Naive thymus-derived CD4-positive, alpha-beta T cell (primary cell): Measurements from ENCODE around the gene SYP. TPM values are rescaled to one million over a fixed set of nuclear protein-coding genes. Genes with fewer than 3 reads are reported as not detected.

ENCODE experiments used
- ATAC-seq: fragments of 150-1000 bp; cut with Tn5 transposase; 2 replicates; pipeline ENCODE4 v1.10.0; 2021; ENCODE audit warnings: mild to moderate bottlenecking, moderate library complexity
- CTCF ChIA-PET: fragments of 350-600 bp; sonication (Branson Sonifier 250); formaldehyde crosslinking; loops from one replicate; lab custom pipeline; 2021; ENCODE audit warnings: antibody characterized with exemption; lab: Charles Lee
- POLR2A ChIA-PET: fragments of 350-600 bp; sonication (Branson Sonifier 250); formaldehyde crosslinking; loops from one replicate; lab custom pipeline; 2021; ENCODE audit warnings: antibody characterized with exemption, inconsistent platforms; lab: Charles Lee
- DNase-seq, 9 donors: peaks; one replicate each; pipeline versions ENCODE4 v3.0.0 to v3.0.0-alpha.2; 2020 to 2022; ENCODE audit warnings: mixed read lengths in 1 of 9
- H3K27ac ChIP-seq: one replicate; pipeline ENCODE4 v1.7.0; 2013; ENCODE audit warnings: mild to moderate bottlenecking, low read depth, low read length, moderate library complexity
- H3K27me3 ChIP-seq, 2 donors: one replicate each; pipeline ENCODE4 v1.7.0; 2013; ENCODE audit warnings: low read length in 2 of 2, mild to moderate bottlenecking in 2 of 2, moderate library complexity in 2 of 2; ENCODE audit not compliant: control insufficient read depth in 2 of 2, insufficient read depth in 2 of 2
- H3K36me3 ChIP-seq, 3 experiments: 1 replicate in 2 of 3; 2 replicates in 1 of 3; pipeline ENCODE4 v1.7.0; 2013; ENCODE audit warnings: low read length in 3 of 3, mild to moderate bottlenecking in 3 of 3, moderate library complexity in 1 of 3; ENCODE audit not compliant: insufficient read depth in 3 of 3, control insufficient read depth in 2 of 3
- H3K4me1 ChIP-seq, 2 donors: one replicate each; pipeline ENCODE4 v1.7.0; 2013; ENCODE audit warnings: low read length in 2 of 2, mild to moderate bottlenecking in 2 of 2, moderate library complexity in 1 of 2; ENCODE audit not compliant: control insufficient read depth in 2 of 2, insufficient read depth in 2 of 2
- H3K4me3 ChIP-seq: 2 replicates; pipeline ENCODE4 v1.7.0; 2013; ENCODE audit warnings: mild to moderate bottlenecking, low read length
- H3K9me3 ChIP-seq, 3 experiments: 1 replicate in 2 of 3; 2 replicates in 1 of 3; pipeline ENCODE4 v1.7.0; 2013; ENCODE audit warnings: low read length in 3 of 3; ENCODE audit not compliant: control insufficient read depth in 2 of 3
- H3K27ac Mint-ChIP-seq, 9 donors: one replicate each; pipeline ENCODE4 v1.8.0; 2020 to 2022; ENCODE audit warnings: mixed read lengths in 9 of 9, mild to moderate bottlenecking in 8 of 9, moderate library complexity in 5 of 9, inconsistent platforms in 2 of 9
- H3K27me3 Mint-ChIP-seq, 5 donors: one replicate each; pipeline ENCODE4 v1.8.0; 2021 to 2022; ENCODE audit warnings: mixed read lengths in 5 of 5, mild to moderate bottlenecking in 1 of 5
- H3K36me3 Mint-ChIP-seq, 5 donors: one replicate each; pipeline ENCODE4 v1.8.0; 2020 to 2022; ENCODE audit warnings: mixed read lengths in 5 of 5, mild to moderate bottlenecking in 3 of 5, inconsistent platforms in 1 of 5
- H3K4me1 Mint-ChIP-seq, 7 donors: one replicate each; pipeline ENCODE4 v1.8.0; 2020 to 2022; ENCODE audit warnings: mixed read lengths in 7 of 7, mild to moderate bottlenecking in 3 of 7, inconsistent platforms in 1 of 7
- H3K4me3 Mint-ChIP-seq, 10 donors: one replicate each; pipeline ENCODE4 v1.8.0; 2020 to 2022; ENCODE audit warnings: mild to moderate bottlenecking in 10 of 10, mixed read lengths in 10 of 10, moderate library complexity in 6 of 10, inconsistent platforms in 2 of 10
- H3K9me3 Mint-ChIP-seq, 11 donors: one replicate each; pipeline ENCODE4 v1.8.0; 2020 to 2022; ENCODE audit warnings: mixed read lengths in 11 of 11, mild to moderate bottlenecking in 4 of 11, inconsistent platforms in 1 of 11, moderate library complexity in 1 of 11
- intact Hi-C, 2 donors: fragments of 100-400 bp; cut with micrococcal nuclease; formaldehyde crosslinking; loops; one replicate each; pipeline ENCODE4 v1.15.1; 2023
- polyA plus RNA-seq, 2 donors: library from polyadenylated mRNA; unstranded; fragments of 300-500 nt; fragmentation: Illumina TruSeq; gene quantifications; one replicate each; pipeline ENCODE4 v1.2.3, GENCODE V29; 2021
- total RNA-seq, 6 experiments: library from RNA in 5 of 6; stranded (reverse) in 5 of 6; gene quantifications; 1 replicate in 5 of 6; 2 replicates in 1 of 6; pipeline ENCODE4 v1.2.3 and lab custom pipeline; 2021 to 2026

The SYP gene
- total and polyA plus RNA-seq, 7 experiments from 2014 or later = 0.26 to 2.2 (median 0.53) TPM

DNA sequence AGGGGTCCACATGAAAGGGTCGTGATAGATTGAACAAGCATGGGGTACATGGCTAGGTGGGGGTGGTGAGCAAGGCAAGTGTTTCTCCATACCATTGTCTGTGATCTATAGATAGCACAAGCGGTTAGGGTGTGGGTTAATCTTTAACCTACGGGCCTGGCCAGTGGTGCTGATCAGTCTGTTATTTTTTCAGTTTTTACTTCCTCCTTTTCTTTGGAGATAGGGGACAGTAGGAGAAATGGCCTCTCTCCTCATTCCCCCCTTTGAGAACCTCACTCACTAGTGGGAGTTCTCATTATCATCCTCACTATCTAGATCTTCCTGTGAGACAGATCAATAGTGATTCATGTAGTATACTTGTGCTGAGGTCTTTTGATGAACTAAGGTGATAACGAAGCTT lies 60.3 kb downstream of the SYP start:
- H3K4me1 ChIP-seq = no peaks in the 10 kb centered on the region
- H3K4me1 Mint-ChIP-seq = peaks cover 0 to 2% (median 0%) of the 10 kb centered on the region in 7 donors
- H3K27me3 ChIP-seq = no peaks in the 10 kb centered on the region
- peak overlapping the region in 1 of 10 donors; percentile 38 for H3K4me3 Mint-ChIP-seq
- H3K36me3 Mint-ChIP-seq = peaks cover 0 to 14% (median 6%) of the 10 kb centered on the region in 5 donors
- ATAC-seq (no peak), DNase-seq (no peak)
- ChIA-PET CTCF (no interaction called here), POLR2A (no interaction called here)
- no peaks in the 10 kb centered on the region for H3K36me3 ChIP-seq
- peaks cover 0 to 11% (median 0%) of the 10 kb centered on the region in 3 experiments for H3K9me3 ChIP-seq
- no peak overlapping the region for H3K27ac ChIP-seq
- intact Hi-C loops = loop anchor here in 1 of 2 donors (5.0 kb wide), 1 partner anchor 613 kb away; no protein-coding TSS in a partner anchor
- H3K27me3 Mint-ChIP-seq = no peaks in the 10 kb centered on the region
- H3K9me3 Mint-ChIP-seq = peaks cover 0 to 34% (median 3%) of the 10 kb centered on the region in 11 donors
- no peak overlapping the region for H3K27ac Mint-ChIP-seq
- no peak overlapping the region for H3K4me3 ChIP-seq

Other genes starting within 250 kb of the SYP start
- 10 to 100 TPM; 62.5 to 95.5 (median 90.4) TPM for gene OTUD5, start 242.6 kb downstream of the SYP start, total RNA-seq
- gene OTUD5, start 242.6 kb downstream of the SYP start, polyA plus RNA-seq = 10 to 100 TPM; 17.2 to 33.8 TPM
- gene KCND1, start 228.3 kb downstream of the SYP start, total RNA-seq = 1 to 10 TPM; 1.4 to 5.8 (median 2.3) TPM
- gene KCND1, start 228.3 kb downstream of the SYP start, polyA plus RNA-seq = under 1 TPM in 1 of 2 donors, not detected in 1; 0.07 TPM
- 100 to 1,000 TPM; 103 to 108 (median 105) TPM for gene GRIPAP1, start 197.9 kb downstream of the SYP start, total RNA-seq
- 10 to 100 TPM; 13.6 to 24.9 TPM for gene GRIPAP1, start 197.9 kb downstream of the SYP start, polyA plus RNA-seq
- gene TFE3, start 156.8 kb downstream of the SYP start, total RNA-seq = 10 to 100 TPM; 26.2 to 54.2 (median 30.5) TPM
- 1 to 10 TPM; 2.2 to 4.3 TPM for gene TFE3, start 156.8 kb downstream of the SYP start, polyA plus RNA-seq
- gene CCDC120, start 141.2 kb downstream of the SYP start, total RNA-seq = 10 to 100 TPM in 4 of 5 experiments, 1 to 10 TPM in 1; 7.6 to 15.1 (median 11.3) TPM
- 1 to 10 TPM; 1.3 to 1.6 TPM for gene CCDC120, start 141.2 kb downstream of the SYP start, polyA plus RNA-seq
- gene PRAF2, start 126.2 kb downstream of the SYP start, total RNA-seq = 10 to 100 TPM; 15.9 to 28.3 (median 20.4) TPM
- 10 to 100 TPM; 46.1 to 56.4 TPM for gene PRAF2, start 126.2 kb downstream of the SYP start, polyA plus RNA-seq
- gene WDR45, start 120.3 kb downstream of the SYP start, total RNA-seq = 100 to 1,000 TPM in 2 of 5 experiments, 10 to 100 TPM in 3; 51.4 to 115 (median 80.0) TPM
- gene WDR45, start 120.3 kb downstream of the SYP start, polyA plus RNA-seq = 10 to 100 TPM; 38.3 to 54.2 TPM
- gene GPKOW, start 76.5 kb downstream of the SYP start, total RNA-seq = 10 to 100 TPM; 11.3 to 30.9 (median 18.9) TPM
- gene GPKOW, start 76.5 kb downstream of the SYP start, polyA plus RNA-seq = 10 to 100 TPM; 30.7 to 42.4 TPM
- gene MAGIX, start 37.4 kb downstream of the SYP start, total RNA-seq = 1 to 10 TPM; 1.5 to 2.6 (median 2.1) TPM
- 1 to 10 TPM in 1 of 2 donors, under 1 TPM in 1; 0.38 to 1.0 TPM for gene MAGIX, start 37.4 kb downstream of the SYP start, polyA plus RNA-seq
- gene PLP2, start 28.3 kb downstream of the SYP start, total RNA-seq = 100 to 1,000 TPM in 1 of 5 experiments, 10 to 100 TPM in 4; 64.2 to 132 (median 90.5) TPM
- gene PLP2, start 28.3 kb downstream of the SYP start, polyA plus RNA-seq = 100 to 1,000 TPM; 100 to 129 TPM
- gene PRICKLE3, start 13.8 kb downstream of the SYP start, total RNA-seq = 10 to 100 TPM in 1 of 5 experiments, 1 to 10 TPM in 4; 7.2 to 19.8 (median 9.2) TPM
- gene PRICKLE3, start 13.8 kb downstream of the SYP start, polyA plus RNA-seq = 1 to 10 TPM; 1.4 to 4.2 TPM
- gene CACNA1F, start 33.1 kb upstream of the SYP start, total RNA-seq = 1 to 10 TPM in 4 of 5 experiments, under 1 TPM in 1; 0.58 to 2.2 (median 1.3) TPM
- under 1 TPM in 1 of 2 donors, not detected in 1; 0.12 TPM for gene CACNA1F, start 33.1 kb upstream of the SYP start, polyA plus RNA-seq
- 10 to 100 TPM; 19.0 to 34.0 (median 27.6) TPM for gene CCDC22, start 35.3 kb upstream of the SYP start, total RNA-seq
- gene CCDC22, start 35.3 kb upstream of the SYP start, polyA plus RNA-seq = 10 to 100 TPM; 25.3 to 34.9 TPM
- gene FOXP3, start 64.5 kb upstream of the SYP start, total RNA-seq = 10 to 100 TPM in 1 of 5 experiments, 1 to 10 TPM in 2, under 1 TPM in 2; 0.50 to 25.3 (median 1.7) TPM
- under 1 TPM; 0.35 to 0.41 TPM for gene FOXP3, start 64.5 kb upstream of the SYP start, polyA plus RNA-seq
- gene PPP1R3F, start 69.6 kb upstream of the SYP start, total RNA-seq = 10 to 100 TPM in 3 of 5 experiments, 1 to 10 TPM in 2; 8.9 to 16.3 (median 12.3) TPM
- gene PPP1R3F, start 69.6 kb upstream of the SYP start, polyA plus RNA-seq = 1 to 10 TPM; 9.1 to 9.5 TPM
- not detected for gene GAGE10, start 103.5 kb upstream of the SYP start, total RNA-seq
- not detected for gene GAGE10, start 103.5 kb upstream of the SYP start, polyA plus RNA-seq
- gene GAGE12J, start 121.8 kb upstream of the SYP start, total RNA-seq = not detected
- not detected for gene GAGE12J, start 121.8 kb upstream of the SYP start, polyA plus RNA-seq
- gene GAGE13, start 131.4 kb upstream of the SYP start, total RNA-seq = not detected
- not detected for gene GAGE13, start 131.4 kb upstream of the SYP start, polyA plus RNA-seq